Kidney glomerular epithelial cell (primary cell): ENCODE results near the gene RAB30.
A peak's percentile ranks its signal among the peaks of the same experiment; 100 is the strongest.

ENCODE experiments used
- DNase-seq: peaks from one replicate; lab custom pipeline; 2025; lab: John Stamatoyannopoulos, UW

Gene RAB30

DNA sequence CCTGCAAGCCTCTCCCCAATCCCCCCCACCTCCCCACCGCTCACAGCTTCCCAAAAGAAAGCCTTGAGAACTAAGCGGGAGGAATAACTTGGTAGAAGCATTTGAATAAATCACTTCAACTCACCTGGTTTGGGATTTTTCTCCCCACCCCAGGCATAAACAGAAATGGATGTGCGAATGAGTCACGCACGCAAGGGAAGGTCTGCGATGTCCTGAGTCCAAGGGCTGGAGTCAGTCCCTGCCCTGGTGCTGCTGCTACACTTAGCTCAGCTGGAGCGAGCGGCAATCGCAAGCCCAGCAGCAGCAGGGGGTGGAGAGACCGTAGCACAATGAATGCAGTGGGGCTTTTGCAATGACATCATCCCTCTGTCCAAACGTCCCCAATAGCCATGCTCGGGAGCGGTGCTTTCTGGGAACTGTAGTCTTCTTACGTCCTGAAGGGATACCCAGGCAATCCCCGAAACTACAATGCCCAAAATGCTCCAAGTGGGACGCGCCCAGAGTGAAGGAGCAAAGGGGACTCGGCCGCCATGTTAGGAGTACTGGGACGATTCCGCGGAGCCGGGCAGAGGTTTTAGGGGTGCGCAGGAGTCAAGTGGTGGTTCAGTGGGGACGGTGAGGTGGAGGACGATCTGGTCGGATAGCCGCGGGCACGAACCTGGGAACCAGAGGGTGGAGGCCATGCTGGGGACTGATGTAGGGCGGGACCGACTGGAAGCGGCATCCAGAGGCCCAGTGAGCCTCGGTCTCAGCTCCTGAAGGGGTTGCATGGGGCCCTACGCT is at the start of gene RAB30:
Gene RAB30, minus strand, starts transcription at position 331 of the 783 bp plus-strand sequence. CDS start 74,581 bp downstream, outside the sequence.
- peak; percentile 100 for DNase-seq

DNA sequence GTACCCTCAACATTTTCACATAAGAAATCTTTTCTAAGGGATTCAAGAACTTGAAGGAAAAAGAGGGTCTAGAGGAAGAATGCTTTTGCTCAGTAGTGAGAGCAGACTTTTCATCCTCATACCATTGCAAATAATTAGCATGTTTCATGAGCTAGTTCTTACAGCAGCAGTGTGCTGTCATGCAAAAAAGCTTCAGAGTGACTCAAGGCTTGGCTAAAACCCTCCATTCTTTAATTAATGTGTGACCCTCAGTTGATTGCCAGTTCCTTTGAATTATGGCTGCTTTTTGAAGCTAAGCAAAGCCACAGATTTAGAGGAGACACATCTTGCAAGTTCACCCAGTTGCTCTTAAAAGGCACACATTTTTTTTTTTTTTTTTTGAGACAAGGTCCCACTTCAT is 48.6 kb upstream of the RAB30 start:
- DNase-seq: peak; percentile 11

DNA sequence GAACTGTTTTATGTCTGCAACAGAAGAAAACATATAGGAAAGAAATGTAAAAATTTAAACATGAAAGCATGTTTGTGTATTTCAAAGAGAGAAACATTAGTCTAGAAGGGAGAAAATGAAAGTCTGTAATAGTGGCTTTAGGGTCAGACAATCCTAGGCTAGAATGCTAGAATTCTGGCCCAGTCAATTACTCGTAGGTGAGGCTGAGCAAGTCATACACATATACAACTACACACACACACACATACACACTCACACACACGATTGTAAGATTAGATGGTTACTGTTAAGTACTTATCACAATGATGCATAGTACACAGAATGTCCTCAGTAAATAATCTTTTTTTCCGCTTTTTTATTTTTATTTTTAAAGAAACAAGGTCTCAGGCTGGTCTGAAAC is 47.5 kb upstream of the RAB30 start:
- no peak for DNase-seq

DNA sequence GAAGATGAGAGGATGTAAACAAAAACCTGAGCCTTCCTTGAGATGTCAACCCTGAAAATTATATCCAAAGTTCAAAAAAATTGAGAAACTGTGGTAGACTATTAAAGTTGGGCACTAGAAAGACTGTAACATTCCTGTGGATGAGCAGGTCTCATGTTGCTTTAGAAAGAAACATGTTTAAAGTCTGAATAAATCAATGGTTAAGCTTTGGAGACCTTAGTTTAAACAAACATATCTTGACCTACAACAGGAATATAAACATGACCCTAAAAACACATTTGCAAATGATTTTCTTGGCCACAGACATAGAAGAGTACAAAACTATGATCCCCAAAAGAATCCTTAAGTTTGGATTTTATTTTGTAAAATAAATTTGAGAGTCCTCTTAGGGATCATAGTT is 47.1 kb upstream of the RAB30 start:
- DNase-seq: no peak

- DNase-seq: no peak
These were observed 44.4 kb upstream of the RAB30 start for GRCh38 chr11:83116015-83116641.

DNA sequence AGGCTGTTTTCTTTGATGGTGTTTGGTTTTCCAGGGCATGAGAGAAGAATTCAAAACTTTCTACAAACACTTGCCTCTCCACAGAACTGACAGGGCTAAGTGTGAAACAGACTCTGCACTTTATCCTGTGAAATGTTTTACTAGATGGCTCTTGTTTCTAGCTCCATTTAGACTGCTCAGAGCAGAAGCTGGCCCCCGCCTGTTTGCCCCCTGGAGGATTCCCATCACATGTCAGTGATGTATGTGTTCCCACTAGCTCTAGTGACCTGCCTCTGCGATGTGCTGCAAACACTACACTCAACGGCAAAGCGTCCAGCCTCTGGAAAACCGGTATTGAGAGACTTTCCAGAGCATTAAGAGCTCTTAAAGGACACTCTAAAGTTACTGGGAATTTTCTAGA is 43.9 kb upstream of the RAB30 start:
- DNase-seq: no peak

DNA sequence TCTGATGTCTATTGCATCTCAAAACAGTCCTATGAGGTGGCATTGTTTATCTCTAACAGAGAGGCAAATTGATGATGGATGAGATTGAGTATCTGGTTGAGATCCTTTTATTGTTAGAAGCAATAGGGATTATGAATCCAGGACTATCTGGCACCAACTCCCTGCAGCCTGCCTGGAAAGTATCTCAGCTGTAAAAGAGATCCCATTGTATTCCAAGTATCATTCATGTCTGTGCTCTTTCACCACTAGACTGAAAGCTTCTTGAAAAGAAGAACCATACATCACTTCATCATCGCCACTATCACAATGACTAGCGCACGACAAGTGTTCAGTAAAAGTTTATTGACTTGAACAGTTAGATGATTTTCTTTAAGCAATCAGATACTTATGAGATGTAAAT is 43.3 kb upstream of the RAB30 start:
- no peak for DNase-seq

DNA sequence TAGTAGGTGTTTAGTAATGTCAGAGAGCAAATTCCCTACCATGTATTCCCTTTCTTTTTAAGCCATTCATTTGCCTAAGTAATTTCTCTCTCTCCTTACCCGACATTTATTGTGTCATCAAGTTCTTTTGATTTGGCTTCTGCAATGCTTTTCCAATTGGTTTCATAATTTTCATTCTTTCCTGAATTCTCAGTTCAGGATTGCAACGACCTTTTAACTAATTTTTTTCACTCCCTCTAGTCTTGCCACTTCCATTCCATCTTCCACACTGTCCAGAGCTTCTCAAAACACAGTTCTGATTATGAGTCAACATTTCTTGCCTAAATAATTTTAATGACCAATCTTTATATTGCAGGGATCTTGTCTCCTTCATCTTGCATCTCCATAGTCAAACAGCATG is 41.2 kb upstream of the RAB30 start:
- DNase-seq: no peak

- DNase-seq: no peak
These were observed 33.5 kb upstream of the RAB30 start for GRCh38 chr11:83105168-83105567.

GRCh38 chr11:83102834-83103233 is 31.1 kb upstream of the RAB30 start:
- no peak for DNase-seq

DNA sequence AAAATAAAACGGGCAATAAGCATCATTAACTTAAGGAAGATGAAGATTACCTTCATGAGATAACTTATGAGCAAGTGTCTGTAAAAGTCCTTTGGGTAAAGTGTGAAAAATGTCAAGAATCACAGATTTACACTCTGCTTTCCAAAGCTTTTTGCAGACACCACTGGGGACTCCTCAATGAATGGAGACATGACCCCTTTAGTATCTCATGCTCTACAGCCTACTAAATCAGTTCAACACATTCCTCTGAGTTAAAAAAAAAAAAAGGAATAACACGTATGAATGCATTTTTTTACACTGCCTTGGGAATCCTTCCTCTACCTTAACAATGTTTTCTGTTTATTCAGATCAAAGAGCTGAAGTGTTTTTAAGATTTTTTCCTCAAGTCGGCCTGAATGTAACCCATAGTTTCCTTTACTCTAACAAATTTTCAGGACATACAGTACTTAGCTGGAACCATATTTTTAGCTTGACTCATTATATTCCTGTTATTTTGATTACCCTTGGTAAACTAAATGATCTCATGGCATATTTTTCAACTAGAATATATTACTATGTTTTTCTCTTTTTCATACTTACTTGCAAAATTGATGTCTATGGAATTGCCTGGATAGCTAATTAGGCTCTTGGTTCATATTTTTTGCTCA is 25.9 kb upstream of the RAB30 start:
- DNase-seq: peak; percentile 65

DNA sequence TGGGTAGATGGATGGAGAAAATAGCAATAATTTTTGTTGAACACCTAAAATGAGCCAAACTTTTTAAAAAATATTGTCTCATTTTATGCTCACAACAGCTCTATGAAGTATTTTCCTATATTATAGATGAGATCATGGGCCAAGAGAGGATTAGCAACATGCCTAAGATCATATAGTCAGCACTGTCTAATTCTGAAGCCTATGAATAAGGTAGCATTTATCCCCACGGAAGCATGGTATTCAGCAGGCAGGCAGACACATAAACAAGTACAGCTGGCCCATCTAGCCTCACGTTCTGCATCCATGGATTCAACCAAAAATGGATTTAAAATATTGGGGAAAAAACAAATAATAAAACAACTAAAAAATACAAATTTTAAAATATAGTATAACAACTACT is 21.9 kb upstream of the RAB30 start:
- DNase-seq: no peak

- DNase-seq: no peak
These were observed 21.0 kb upstream of the RAB30 start for GRCh38 chr11:83092488-83093384.

DNA sequence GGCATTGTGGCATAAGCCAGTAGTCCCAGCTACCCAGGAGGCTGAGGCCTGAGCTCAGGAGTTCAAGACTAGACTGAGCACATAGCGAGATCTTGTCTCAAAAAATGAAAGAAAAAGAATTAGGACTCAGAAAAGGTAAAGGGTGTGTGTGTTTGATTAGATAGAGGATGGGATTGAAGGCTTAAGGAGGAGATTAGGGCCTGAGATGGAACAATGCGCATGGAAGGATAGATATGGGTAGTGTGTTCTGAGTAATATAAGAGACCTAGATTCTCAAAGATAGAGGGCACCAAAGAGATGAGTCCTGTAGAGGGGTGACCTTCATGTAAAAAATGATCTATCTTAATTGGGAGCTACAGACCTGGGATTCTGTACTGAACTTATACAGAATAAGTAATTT is 17.3 kb upstream of the RAB30 start:
- no peak for DNase-seq

GRCh38 chr11:83087035-83087434 is 15.3 kb upstream of the RAB30 start:
- peak; percentile 50 for DNase-seq

- no peak for DNase-seq
These were observed 8.1 kb upstream of the RAB30 start for GRCh38 chr11:83079820-83080219.

DNA sequence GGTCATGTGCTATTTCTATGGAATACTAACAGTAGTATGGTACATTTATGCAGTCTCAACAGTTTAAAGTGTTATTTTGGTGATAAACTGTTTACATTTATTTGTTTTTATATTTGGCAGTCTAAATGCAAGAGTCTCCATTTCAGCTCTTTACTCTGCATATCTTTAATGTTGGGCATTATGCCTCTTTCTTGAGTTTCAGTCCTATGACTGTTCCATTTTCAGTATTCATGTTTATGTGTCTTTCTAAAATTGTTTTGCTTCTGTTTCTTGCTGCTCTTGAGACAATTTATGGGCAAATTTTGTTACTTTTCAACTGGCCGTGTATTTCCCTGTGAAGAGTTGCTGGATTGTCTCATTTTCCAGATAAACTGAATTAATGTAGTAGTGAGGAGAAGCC is 6.6 kb upstream of the RAB30 start:
- no peak for DNase-seq

GRCh38 chr11:83073884-83074283 is 2.2 kb upstream of the RAB30 start:
- DNase-seq: no peak

DNA sequence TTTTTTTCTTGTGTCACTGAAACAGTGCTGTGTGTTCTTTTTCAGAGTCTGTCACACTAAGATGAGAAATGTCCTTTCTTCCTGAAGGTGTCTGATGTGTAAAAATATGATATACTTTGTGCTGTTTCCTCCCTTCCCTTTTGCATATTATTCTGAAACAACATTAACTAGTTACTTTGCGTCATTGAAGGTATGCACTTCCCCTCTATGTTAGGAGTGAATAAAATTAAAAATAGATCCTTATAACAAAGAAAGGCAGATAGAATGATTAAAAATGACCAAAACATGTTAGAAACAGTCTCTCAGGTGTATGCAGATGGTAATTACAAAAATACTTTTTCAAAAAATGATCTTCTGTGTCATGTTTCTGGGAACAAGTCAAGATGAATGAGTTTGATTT is 1.6 kb upstream of the RAB30 start:
- DNase-seq: no peak

DNA sequence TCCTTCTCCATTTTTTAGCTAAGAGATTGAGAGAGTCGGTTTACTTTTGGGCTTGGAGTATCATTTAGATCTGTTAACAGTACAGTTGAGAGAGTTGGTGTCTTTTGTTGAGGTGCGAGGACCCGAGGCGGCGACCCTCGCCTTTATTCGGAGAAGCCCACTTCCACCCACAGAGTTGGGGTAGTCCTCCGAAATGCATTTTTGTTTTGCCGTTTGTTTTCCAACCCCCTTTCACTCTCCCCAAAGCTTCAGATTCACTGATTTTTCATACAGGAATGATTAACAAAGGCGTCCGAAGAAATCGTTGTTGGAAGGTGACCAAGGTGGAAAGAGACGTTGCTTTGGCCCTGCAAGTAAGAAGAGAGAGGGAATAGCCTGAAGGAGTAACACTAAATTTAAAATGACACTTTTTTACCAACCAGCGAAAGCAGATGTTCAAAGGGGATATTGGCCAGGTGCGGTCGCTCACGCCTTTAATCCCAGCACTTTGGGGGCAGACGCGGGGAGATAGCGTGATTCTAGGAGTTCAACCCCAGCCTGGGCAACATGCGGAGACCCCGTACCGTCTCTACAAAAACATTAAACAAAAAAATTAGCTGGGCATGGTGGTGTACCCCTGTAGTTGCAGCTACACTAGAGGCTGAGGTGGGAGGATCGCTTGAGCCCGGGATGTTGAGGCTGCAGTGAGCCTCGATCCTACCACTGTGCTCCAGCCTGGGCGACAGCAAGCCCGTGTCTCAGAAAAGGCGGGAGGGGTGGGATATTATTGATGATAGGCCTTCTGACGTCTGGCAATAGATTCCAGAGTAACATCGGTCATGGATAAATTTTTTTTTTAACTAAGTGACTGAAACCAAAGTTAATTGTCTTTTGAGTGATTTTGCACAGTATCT is 899 bp upstream of the RAB30 start:
- DNase-seq: no peak
